Measurements from ENCODE around the gene OGDHL. TPM values are rescaled to one million over a fixed set of nuclear protein-coding genes. Genes with fewer than 3 reads are reported as not detected.

Gene OGDHL
- total RNA-seq, 2 donors from 2014 or later: not detected

GRCh38 chr10:49743464-49744075 lies 18.6 kb downstream of the OGDHL start:
- H3K4me3 ChIP-seq: no peak overlapping the region
- H3K4me1 ChIP-seq (ENCODE audit: control insufficient read depth in 1 of 2, low read depth in 2 of 2): no peaks in the 10 kb centered on the region
- DNase-seq (ENCODE audit: low spot score): no peak
- no peak overlapping the region for H3K27ac ChIP-seq
- no peaks in the 10 kb centered on the region for H3K9me3 ChIP-seq
- H3K36me3 ChIP-seq: no peaks in the 10 kb centered on the region
- TF ChIP-seq CTCF (IDR thresholded peaks at IDR 0.05): no peak
- H3K27me3 ChIP-seq (replicated peaks; ENCODE audit: insufficient read depth): no peaks in the 10 kb centered on the region
- ATAC-seq (ENCODE audit: insufficient number of reproducible peaks, low FRiP score, low read depth): no peak

GRCh38 chr10:49742683-49743463 lies 19.2 kb downstream of the OGDHL start:
- DNase-seq (ENCODE audit: low spot score): no peak
- no peak overlapping the region for H3K27ac ChIP-seq
- H3K27me3 ChIP-seq (replicated peaks; ENCODE audit: insufficient read depth): no peaks in the 10 kb centered on the region
- no peak for TF ChIP-seq CTCF (IDR thresholded peaks at IDR 0.05)
- no peak overlapping the region for H3K4me3 ChIP-seq
- H3K9me3 ChIP-seq: no peaks in the 10 kb centered on the region
- H3K4me1 ChIP-seq (ENCODE audit: control insufficient read depth in 1 of 2, low read depth in 2 of 2): no peaks in the 10 kb centered on the region
- no peaks in the 10 kb centered on the region for H3K36me3 ChIP-seq
- ATAC-seq (ENCODE audit: insufficient number of reproducible peaks, low FRiP score, low read depth): no peak

GRCh38 chr10:49741108-49741995 lies 20.8 kb downstream of the OGDHL start:
- Histone ChIP-seq H3K4me3 (no peak overlapping the region), H3K27ac (no peak overlapping the region), H3K4me1 (ENCODE audit: control insufficient read depth in 1 of 2, low read depth in 2 of 2) (no peaks in the 10 kb centered on the region), H3K27me3 (replicated peaks; ENCODE audit: insufficient read depth) (no peaks in the 10 kb centered on the region), H3K36me3 (no peaks in the 10 kb centered on the region), H3K9me3 (no peaks in the 10 kb centered on the region)
- no peak for ATAC-seq (ENCODE audit: insufficient number of reproducible peaks, low FRiP score, low read depth)
- no peak for TF ChIP-seq CTCF (IDR thresholded peaks at IDR 0.05)
- DNase-seq (ENCODE audit: low spot score): no peak

- no peak for TF ChIP-seq CTCF (IDR thresholded peaks at IDR 0.05)
- no peaks in the 10 kb centered on the region for H3K36me3 ChIP-seq
- H3K9me3 ChIP-seq: no peaks in the 10 kb centered on the region
- H3K4me3 ChIP-seq: no peak overlapping the region
- H3K27ac ChIP-seq: no peak overlapping the region
- no peaks in the 10 kb centered on the region for H3K4me1 ChIP-seq (ENCODE audit: control insufficient read depth in 1 of 2, low read depth in 2 of 2)
- DNase-seq (ENCODE audit: low spot score): no peak
- H3K27me3 ChIP-seq (replicated peaks; ENCODE audit: insufficient read depth): no peaks in the 10 kb centered on the region
- ATAC-seq (ENCODE audit: insufficient number of reproducible peaks, low FRiP score, low read depth): no peak
Measured at GRCh38 chr10:49740346-49741107, 21.6 kb downstream of the OGDHL start.
